K562 (cell line): Measurements from ENCODE around the gene SNRNP70. TPM values are rescaled to one million over a fixed set of nuclear protein-coding genes. Genes with fewer than 3 reads are reported as not detected.
A peak's percentile ranks its signal among the peaks of the same experiment; 100 is the strongest.
"Not testable (repeated sequence)": the region's sequence is repeated elsewhere in the genome, so short reads cannot be mapped to it uniquely, and the experiment has no call there.

Experiments
- ATAC-seq: fragments of 200-7000 bp; cut with Tn5 transposase; 3 replicates; pipeline ENCODE4 v1.9.1; 2020; ENCODE audit warnings: moderate library complexity
- BruUV-seq: library from RNA; stranded (reverse); fragments of 400-500 nt; replicated peaks from 2 replicates; lab custom pipeline; 2021; lab: Mats Ljungman, UMichigan
- CTCF ChIA-PET: fragments of 300-600 bp; formaldehyde crosslinking; extraction: SDS; loops from one replicate; lab custom pipeline; 2021; ENCODE audit warnings: low intra/inter-chr PET ratio; lab: Yijun Ruan, JAX
- POLR2A ChIA-PET: fragments of 300-600, 350-650 bp; sonication (Branson Sonifier 250); formaldehyde crosslinking; extraction: SDS; loops from one replicate; lab custom pipeline; 2021; ENCODE audit warnings: antibody characterized with exemption, inconsistent platforms; lab: Yijun Ruan, JAX
- DNase-seq, 4 experiments: peaks; one replicate each; pipeline versions ENCODE4 v3.0.0 to v3.0.0-alpha.2; 2011 to 2018; ENCODE audit warnings: low spot score in 3 of 4, mixed read lengths in 3 of 4; ENCODE audit errors: extremely low read depth in 1 of 4
- FAIRE-seq: peaks from 2 replicates; lab custom pipeline; 2011; peaks lifted over from hg19 to GRCh38; lab: Jason Lieb, UNC
- H2AFZ ChIP-seq: 2 replicates; pipeline ENCODE4 v1.6.0; 2011; ENCODE audit warnings: low read depth, low read length, control low read depth, inconsistent platforms
- H3K27ac ChIP-seq: fragments of 200-600 bp; 3 replicates; pipeline ENCODE4 v1.8.0; 2011; ENCODE audit warnings: low read depth, mild to moderate bottlenecking, control low read depth, inconsistent platforms, low read length, moderate library complexity, mixed read lengths; ENCODE audit errors: extremely low read depth
- H3K27me3 ChIP-seq, 2 experiments: fragments of 300-600 bp in 1 of 2; 2 replicates in 1 of 2; 3 replicates in 1 of 2; pipeline versions ENCODE4 v1.6.0 to v1.8.0; 2011; ENCODE audit warnings: inconsistent platforms in 2 of 2, low read length in 2 of 2, mild to moderate bottlenecking in 1 of 2, mixed read lengths in 1 of 2, moderate library complexity in 1 of 2; ENCODE audit not compliant: control insufficient read depth in 2 of 2, insufficient read depth in 2 of 2
- H3K36me3 ChIP-seq: fragments of 300-600 bp; 3 replicates; pipeline ENCODE4 v1.8.0; 2011; ENCODE audit warnings: mild to moderate bottlenecking, low read length, inconsistent platforms; ENCODE audit not compliant: control insufficient read depth, insufficient read depth
- H3K4me1 ChIP-seq, 2 experiments: fragments of 200-600 bp in 1 of 2; replicated peaks in 1 of 2; 2 replicates in 1 of 2; 3 replicates in 1 of 2; pipeline versions ENCODE4 v1.5.1 to v1.8.0; 2011; ENCODE audit warnings: inconsistent platforms in 2 of 2, low read length in 2 of 2, mild to moderate bottlenecking in 1 of 2, mixed read lengths in 1 of 2, moderate library complexity in 1 of 2; ENCODE audit not compliant: control insufficient read depth in 2 of 2, insufficient read depth in 2 of 2
- H3K4me2 ChIP-seq: 2 replicates; pipeline ENCODE4 v1.6.1; 2011; ENCODE audit warnings: low read length, control low read depth, inconsistent platforms, mixed read lengths; ENCODE audit not compliant: insufficient read depth
- H3K4me3 ChIP-seq: fragments of 200-600 bp; sonication (generic), shearing (Covaris generic); 2 replicates; pipeline ENCODE4 v1.5.1; 2016; ENCODE audit warnings: control low read depth, inconsistent platforms
- H3K79me2 ChIP-seq: fragments of 200-600 bp; 3 replicates; pipeline ENCODE4 v1.8.0; 2011; ENCODE audit warnings: low read length, inconsistent platforms; ENCODE audit not compliant: control insufficient read depth, insufficient read depth
- H3K9ac ChIP-seq, 2 experiments: 2 replicates each; pipeline versions ENCODE4 v1.6.0 to v1.6.1; 2011; ENCODE audit warnings: low read depth in 2 of 2, low read length in 2 of 2, control low read depth in 1 of 2, inconsistent platforms in 1 of 2, mild to moderate bottlenecking in 1 of 2, mixed read lengths in 1 of 2; ENCODE audit not compliant: insufficient read depth in 1 of 2
- H3K9me1 ChIP-seq: one replicate; pipeline ENCODE4 v1.6.0; 2011; ENCODE audit warnings: inconsistent platforms, mild to moderate bottlenecking, low read length, moderate library complexity; ENCODE audit not compliant: control insufficient read depth, insufficient read depth
- H3K9me3 ChIP-seq: replicated peaks from 2 replicates; pipeline ENCODE4 v1.5.1; 2011; ENCODE audit warnings: low read depth, low read length, inconsistent platforms; ENCODE audit not compliant: control insufficient read depth, insufficient read depth
- H4K20me1 ChIP-seq: replicated peaks from 2 replicates; pipeline ENCODE4 v1.6.1; 2011; ENCODE audit warnings: low read length, inconsistent platforms, mixed read lengths; ENCODE audit not compliant: control insufficient read depth, insufficient read depth
- CREM ChIP-seq: IDR thresholded peaks from 2 replicates; pipeline ENCODE4 v1.6.1; 2014; ENCODE audit warnings: antibody characterized with exemption, low read depth
- NFE2L1 ChIP-seq: fragments of 450-650 bp; IDR thresholded peaks from 2 replicates; pipeline ENCODE4 v1.6.1; 2016; ENCODE audit warnings: missing genetic modification characterization, low read depth, mild to moderate bottlenecking, missing compliant biosample characterization, moderate library complexity, borderline replicate concordance
- SPI1 ChIP-seq: IDR thresholded peaks from 2 replicates; pipeline ENCODE4 v1.6.1; 2011; ENCODE audit warnings: low read depth, low read length, control low read depth, borderline replicate concordance
- TCF7 ChIP-seq: sonication (generic); IDR thresholded peaks from 2 replicates; pipeline ENCODE4 v1.6.1; 2016; ENCODE audit warnings: antibody characterized with exemption, borderline replicate concordance
- ZNF778 ChIP-seq: fragments of 450-650 bp; formaldehyde crosslinking; IDR thresholded peaks from 2 replicates; pipeline ENCODE4 v1.4.0; 2020; ENCODE audit warnings: mild to moderate bottlenecking, moderate library complexity
- WGBS: fragments of 100-300 bp; shearing (Covaris generic); methylation state at CpG from one replicate; pipeline ENCODE4 v1.1.6; 2016; ENCODE audit warnings: low coverage, mixed read lengths; ENCODE audit not compliant: insufficient coverage; ENCODE audit errors: missing lambda C conversion rate; 5-methylcytosine and 5-hydroxymethylcytosine counted together
- in situ Hi-C: fragments of 300-500 bp; cut with MboI; formaldehyde crosslinking; loops from 4 replicates; pipeline ENCODE4 v1.15.0; 2018; ENCODE audit warnings: inconsistent platforms, mixed read lengths
- intact Hi-C: fragments of 100-400 bp; cut with micrococcal nuclease; formaldehyde crosslinking; loops from 2 replicates; pipeline ENCODE4 v1.14.2; 2022
- polyA plus RNA-seq, 8 experiments: library from polyadenylated mRNA; depleted of rRNA in 4 of 8; stranded (reverse) in 5 of 8; unstranded in 3 of 8; fragments of >200 nt; fragmentation: Nextera tagmentation in 2 of 8; fragmentation: Illumina TruSeq in 1 of 8; extraction: Ambion mirVana in 2 of 8; extraction: Trizol in 1 of 8; gene quantifications; 2 replicates each; pipeline versions ENCODE4 v1.2.1 to v1.2.3, GENCODE V29; 2011 to 2014; ENCODE audit warnings: inconsistent platforms in 1 of 8, missing spikeins in 1 of 8
- total RNA-seq, 7 experiments: library from RNA; depleted of rRNA in 6 of 7; stranded (reverse); fragments of >200 nt in 6 of 7; fragmentation: Illumina TruSeq in 2 of 7; extraction: Trizol in 2 of 7; gene quantifications; 2 replicates each; pipeline versions ENCODE4 v1.2.1 to v1.2.3, GENCODE V29; 2011 to 2021; ENCODE audit warnings: low replicate concordance in 1 of 7
- TF ChIP-seq, protein P1 (sequence below): sonication (generic); formaldehyde crosslinking; IDR thresholded peaks from 2 replicates; pipeline ENCODE4 v1.8.0; 2023; ENCODE audit warnings: mild to moderate bottlenecking, missing genetic modification reagents
- TF ChIP-seq, protein P2 (sequence below): sonication (generic); formaldehyde crosslinking; IDR thresholded peaks from 2 replicates; pipeline ENCODE4 v1.8.0; 2022; ENCODE audit warnings: mild to moderate bottlenecking, missing genetic modification reagents

SNRNP70 gene
- total and polyA plus RNA-seq, 9 of the 15 experiments (the other 6 are each of a cell fraction or from before 2014, with no cell fraction given) = 2.8 to 496 (median 136) TPM

DNA sequence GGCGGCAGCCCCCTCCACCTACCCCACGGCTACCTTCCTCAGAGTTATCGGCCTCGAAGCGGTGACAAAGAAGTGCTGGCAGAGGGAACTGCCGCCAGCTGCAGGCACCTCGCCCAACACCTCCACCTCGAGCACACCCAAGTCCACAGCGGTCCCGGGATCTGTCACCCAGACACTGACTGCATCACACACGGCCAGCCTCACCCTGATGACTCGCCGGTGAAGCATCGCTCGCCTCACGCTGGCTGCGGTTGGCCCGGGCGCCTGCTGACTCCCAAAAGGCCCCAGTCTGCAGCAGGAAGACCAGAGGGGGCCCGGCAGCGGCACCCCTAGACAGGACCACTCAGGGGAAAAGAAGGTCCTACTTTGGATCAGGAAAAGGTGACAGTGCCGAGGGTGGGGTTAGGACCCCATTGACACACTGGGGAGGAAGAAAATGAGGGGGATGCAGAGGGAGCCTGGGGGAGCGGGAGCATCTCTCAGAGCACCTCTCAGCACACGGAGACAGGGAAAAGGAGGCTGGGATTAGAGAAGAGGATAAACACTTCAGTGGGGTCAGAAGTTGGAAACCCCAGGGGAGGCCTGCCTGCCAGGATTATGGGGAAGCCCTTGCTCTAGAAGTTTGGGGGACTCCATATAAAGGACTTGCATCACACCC lies 34.7 kb upstream of the SNRNP70 start:
- H3K27ac ChIP-seq, H3K9me1 ChIP-seq, H3K9me3 ChIP-seq, H3K79me2 ChIP-seq, POLR2A ChIA-PET, H3K9ac ChIP-seq, intact Hi-C loops, H3K36me3 ChIP-seq, ATAC-seq, H3K4me2 ChIP-seq, DNase-seq, H3K4me3 ChIP-seq, CTCF ChIA-PET, H2AFZ ChIP-seq, H4K20me1 ChIP-seq, BruUV-seq, H3K4me1 ChIP-seq, in situ Hi-C loops, FAIRE-seq: not testable (repeated sequence)
- peaks cover 0 to 11% of the 10 kb centered on the region in 2 experiments; a peak in 2 of 5 replicates for H3K27me3 ChIP-seq
- 7% methylated on average over 22 of the region's 24 CpGs for WGBS
- TF ChIP-seq CREM = 0 out of 2 replicates have a peak, but pooled peaks have one; percentile 19

DNA sequence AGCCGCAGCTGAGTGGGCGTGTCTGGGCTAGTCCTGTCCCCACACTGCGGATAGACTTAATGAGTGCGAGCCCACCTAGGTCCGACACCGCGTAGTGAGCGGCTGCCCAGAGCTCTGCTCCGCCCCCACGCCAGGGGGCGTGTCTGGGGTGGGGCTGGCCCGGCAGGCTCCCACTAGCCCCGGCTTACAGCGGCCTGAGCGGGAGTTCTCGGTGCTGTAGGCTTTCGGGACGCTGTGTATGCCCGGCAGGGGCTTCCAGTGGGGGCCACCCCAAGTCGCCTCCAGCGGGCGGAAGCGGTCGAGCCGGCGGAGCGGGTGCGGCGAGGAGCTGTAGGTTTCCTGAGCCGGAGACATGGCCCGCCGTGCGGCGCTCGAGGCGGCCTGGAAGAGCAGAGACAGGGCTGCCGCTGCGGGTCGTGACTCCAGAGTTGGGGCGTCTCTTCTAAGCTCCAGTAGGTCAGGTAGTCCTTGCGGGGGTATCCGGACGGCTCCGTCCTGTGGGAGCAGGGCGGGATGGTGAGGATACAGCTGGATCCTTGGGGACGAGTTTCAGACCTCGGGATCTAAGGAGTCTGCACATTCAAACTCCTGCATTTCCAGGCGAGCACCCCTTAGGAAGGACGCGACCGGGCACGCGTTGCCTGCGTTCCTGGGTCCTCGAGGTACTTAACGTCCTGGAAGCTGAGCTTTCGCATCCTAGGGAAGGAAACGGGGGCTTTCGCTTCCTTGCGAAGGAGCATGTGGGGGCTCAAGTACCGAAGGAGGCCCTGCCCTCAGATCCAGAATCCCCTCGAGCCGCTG lies 28.9 kb upstream of the SNRNP70 start:
- Histone ChIP-seq H3K36me3 (no peaks in the 10 kb centered on the region), H3K79me2 (no peaks in the 10 kb centered on the region), H4K20me1 (peaks cover 4% of the 10 kb centered on the region; the same call in 1 of the 2 replicates), H3K9me3 (no peaks in the 10 kb centered on the region), H3K27ac (no peak overlapping the region), H2AFZ (peak overlapping the region; percentile 96), H3K4me3 (peak overlapping the region; percentile 49), H3K9ac (peak overlapping the region; percentile 24 to 91; a peak in 3 of 4 replicates), H3K4me1 (peaks cover 2 to 29% of the 10 kb centered on the region in 2 experiments; a peak in 3 of 5 replicates), H3K4me2 (peak overlapping the region; percentile 82), H3K9me1 (no peaks in the 10 kb centered on the region), H3K27me3 (peaks cover 13 to 47% of the 10 kb centered on the region in 2 experiments; a peak in 3 of 5 replicates)
- intact Hi-C loops = no loop called here
- BruUV-seq = no TSS peak
- ATAC-seq (peak; percentile 97), DNase-seq (peak; percentile 79 to 91 (median 90)), FAIRE-seq (peak; percentile 94)
- WGBS = 4% methylated on average over 59 of the region's 63 CpGs
- in situ Hi-C loops = no loop called here
- ChIA-PET POLR2A (interaction anchor here (0.6 kb wide), 1 partner anchor 440 kb away, joined by 3 read pairs; no protein-coding TSS in a partner anchor), CTCF (no interaction called here)
- TF ChIP-seq TCF7 = no peak
- TF ChIP-seq SPI1 = no peak
- TF ChIP-seq, protein P1, sequence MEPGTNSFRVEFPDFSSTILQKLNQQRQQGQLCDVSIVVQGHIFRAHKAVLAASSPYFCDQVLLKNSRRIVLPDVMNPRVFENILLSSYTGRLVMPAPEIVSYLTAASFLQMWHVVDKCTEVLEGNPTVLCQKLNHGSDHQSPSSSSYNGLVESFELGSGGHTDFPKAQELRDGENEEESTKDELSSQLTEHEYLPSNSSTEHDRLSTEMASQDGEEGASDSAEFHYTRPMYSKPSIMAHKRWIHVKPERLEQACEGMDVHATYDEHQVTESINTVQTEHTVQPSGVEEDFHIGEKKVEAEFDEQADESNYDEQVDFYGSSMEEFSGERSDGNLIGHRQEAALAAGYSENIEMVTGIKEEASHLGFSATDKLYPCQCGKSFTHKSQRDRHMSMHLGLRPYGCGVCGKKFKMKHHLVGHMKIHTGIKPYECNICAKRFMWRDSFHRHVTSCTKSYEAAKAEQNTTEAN (CRISPR knock-in tag) = no peak
- TF ChIP-seq NFE2L1 (tag) = no peak
- no peak for TF ChIP-seq ZNF778 (CRISPR knock-in tag)
- TF ChIP-seq, protein P2, sequence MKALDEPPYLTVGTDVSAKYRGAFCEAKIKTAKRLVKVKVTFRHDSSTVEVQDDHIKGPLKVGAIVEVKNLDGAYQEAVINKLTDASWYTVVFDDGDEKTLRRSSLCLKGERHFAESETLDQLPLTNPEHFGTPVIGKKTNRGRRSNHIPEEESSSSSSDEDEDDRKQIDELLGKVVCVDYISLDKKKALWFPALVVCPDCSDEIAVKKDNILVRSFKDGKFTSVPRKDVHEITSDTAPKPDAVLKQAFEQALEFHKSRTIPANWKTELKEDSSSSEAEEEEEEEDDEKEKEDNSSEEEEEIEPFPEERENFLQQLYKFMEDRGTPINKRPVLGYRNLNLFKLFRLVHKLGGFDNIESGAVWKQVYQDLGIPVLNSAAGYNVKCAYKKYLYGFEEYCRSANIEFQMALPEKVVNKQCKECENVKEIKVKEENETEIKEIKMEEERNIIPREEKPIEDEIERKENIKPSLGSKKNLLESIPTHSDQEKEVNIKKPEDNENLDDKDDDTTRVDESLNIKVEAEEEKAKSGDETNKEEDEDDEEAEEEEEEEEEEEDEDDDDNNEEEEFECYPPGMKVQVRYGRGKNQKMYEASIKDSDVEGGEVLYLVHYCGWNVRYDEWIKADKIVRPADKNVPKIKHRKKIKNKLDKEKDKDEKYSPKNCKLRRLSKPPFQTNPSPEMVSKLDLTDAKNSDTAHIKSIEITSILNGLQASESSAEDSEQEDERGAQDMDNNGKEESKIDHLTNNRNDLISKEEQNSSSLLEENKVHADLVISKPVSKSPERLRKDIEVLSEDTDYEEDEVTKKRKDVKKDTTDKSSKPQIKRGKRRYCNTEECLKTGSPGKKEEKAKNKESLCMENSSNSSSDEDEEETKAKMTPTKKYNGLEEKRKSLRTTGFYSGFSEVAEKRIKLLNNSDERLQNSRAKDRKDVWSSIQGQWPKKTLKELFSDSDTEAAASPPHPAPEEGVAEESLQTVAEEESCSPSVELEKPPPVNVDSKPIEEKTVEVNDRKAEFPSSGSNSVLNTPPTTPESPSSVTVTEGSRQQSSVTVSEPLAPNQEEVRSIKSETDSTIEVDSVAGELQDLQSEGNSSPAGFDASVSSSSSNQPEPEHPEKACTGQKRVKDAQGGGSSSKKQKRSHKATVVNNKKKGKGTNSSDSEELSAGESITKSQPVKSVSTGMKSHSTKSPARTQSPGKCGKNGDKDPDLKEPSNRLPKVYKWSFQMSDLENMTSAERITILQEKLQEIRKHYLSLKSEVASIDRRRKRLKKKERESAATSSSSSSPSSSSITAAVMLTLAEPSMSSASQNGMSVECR (CRISPR knock-in tag) = peak; percentile 77
